Activated CD4-positive, alpha-beta T cell treated with anti-CD3 and anti-CD28 coated beads, Interleukin-2, amount 50 U/mL, for 16 hours (primary cell): Measurements from ENCODE around the gene DSC1.
"Not testable (repeated sequence)": the region's sequence is repeated elsewhere in the genome, so short reads cannot be mapped to it uniquely, and the experiment has no call there.

Source experiments
- DNase-seq: peaks from one replicate; pipeline ENCODE4 v3.0.0-alpha.2; 2020

The DSC1 gene

GRCh38 chr18:31162825-31163435 lies at the start of gene DSC1:
DSC1 (minus strand) TSS chr18:31162856; CDS start chr18:31162594, 262 bp downstream.
- no peak for DNase-seq

GRCh38 chr18:31211047-31211446 lies 48.4 kb upstream of the DSC1 start:
- no peak for DNase-seq

- DNase-seq = no peak
Observed at GRCh38 chr18:31209041-31209440, 46.4 kb upstream of the DSC1 start.

GRCh38 chr18:31207391-31207790 lies 44.7 kb upstream of the DSC1 start:
- DNase-seq = no peak

DNA sequence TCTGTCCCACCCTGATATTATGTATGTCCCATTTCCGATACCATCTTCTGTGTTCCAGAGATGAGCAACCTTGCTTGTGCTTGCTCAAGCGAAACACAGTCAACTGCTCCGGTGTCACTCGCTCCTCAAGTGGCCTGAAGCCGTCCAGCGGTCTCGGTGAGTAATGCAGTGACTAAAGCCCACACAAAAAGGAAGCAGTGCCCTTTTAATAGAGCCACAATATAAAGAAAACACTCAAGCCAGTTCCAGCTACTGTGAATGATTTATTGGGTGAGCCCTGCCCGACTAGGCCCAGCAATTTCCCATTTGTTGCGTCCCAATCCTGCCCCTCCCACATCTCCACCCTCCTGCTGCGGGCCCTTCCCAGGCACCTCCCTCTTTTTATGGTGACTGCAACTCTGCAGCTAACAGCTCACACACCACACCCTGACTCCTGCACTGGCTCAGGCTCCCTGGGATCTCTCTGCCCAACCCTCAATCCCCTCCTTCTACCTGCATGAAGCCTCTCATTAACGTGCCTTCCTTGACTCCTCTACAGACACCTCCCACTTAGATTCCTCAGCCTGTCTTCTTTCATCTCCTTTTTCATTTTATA lies 44.2 kb upstream of the DSC1 start:
- DNase-seq = no peak

- no peak for DNase-seq
Observed at GRCh38 chr18:31206071-31206470, 43.4 kb upstream of the DSC1 start.

GRCh38 chr18:31205273-31205672 lies 42.6 kb upstream of the DSC1 start:
- DNase-seq = no peak

DNA sequence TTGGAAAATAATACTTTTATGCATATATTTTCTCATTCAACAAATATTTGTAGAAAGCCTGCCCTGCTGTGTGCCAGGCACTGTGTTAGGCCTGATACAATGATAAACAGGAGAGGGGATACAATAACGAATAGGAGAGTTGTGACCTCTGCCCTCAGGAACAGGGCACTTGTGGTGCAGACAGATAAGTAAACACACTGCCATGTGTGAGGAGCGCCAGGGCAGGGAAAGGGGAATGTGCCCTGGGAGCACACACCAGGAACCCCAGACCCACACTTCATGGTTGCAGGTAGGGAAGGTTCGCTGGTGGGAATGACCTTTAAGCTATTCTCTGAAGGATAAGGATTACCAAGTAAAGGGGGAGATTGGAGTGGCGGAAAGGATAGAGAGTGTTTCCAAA lies 42.2 kb upstream of the DSC1 start:
- no peak for DNase-seq

DNA sequence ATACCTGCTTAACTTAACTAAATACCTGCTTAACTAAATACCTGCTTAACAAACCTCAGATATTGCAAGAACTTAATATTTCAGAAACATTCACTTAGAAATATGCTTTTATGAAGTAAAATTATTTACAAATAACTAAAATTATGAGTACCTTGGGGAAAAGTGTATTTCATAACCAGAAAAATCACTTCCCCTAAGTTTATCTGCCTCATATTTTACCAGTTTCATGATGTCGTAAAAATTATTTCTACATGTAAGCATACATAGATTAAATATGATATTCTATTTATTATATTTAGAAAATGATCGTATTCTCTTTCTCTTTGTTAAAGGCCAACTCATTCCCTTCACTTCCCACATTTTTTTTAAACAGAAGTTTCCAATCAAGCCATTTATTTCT lies 41.5 kb upstream of the DSC1 start:
- DNase-seq = no peak

GRCh38 chr18:31203794-31204148 lies 41.1 kb upstream of the DSC1 start:
- no peak for DNase-seq

DNA sequence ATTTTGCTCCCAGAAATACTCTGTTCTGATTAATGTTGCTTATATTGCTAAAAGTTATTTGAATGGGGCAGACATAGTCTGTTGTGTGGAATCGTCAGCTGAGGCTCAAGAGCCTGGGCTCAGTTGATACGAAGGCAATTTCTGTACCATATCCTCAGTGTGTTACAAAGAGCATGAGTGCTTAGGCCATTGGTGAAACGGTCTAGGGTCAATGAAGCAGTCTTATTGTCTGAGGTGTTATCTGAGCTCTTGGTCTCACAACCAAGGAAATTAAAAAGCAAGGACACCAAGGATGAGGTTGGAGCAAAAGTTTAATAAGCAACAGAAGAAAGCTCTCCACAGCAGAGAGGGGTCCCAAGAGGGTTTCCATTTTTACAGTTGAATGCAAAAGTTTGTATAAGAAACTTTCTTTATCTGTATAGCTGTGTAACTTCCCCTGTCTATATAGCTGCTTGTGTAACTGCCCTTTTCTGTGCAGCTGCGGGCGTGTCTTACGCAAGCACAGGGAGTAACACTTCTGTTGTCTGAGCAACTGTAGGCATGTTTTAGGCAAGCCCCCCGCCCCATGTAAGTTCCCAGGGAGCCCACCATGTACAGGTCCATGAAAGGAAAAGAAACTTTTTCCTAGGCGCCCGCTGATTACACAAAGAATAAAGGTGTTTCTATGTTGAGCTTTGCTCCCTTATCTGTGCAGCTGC lies 40.6 kb upstream of the DSC1 start:
- no peak for DNase-seq

DNA sequence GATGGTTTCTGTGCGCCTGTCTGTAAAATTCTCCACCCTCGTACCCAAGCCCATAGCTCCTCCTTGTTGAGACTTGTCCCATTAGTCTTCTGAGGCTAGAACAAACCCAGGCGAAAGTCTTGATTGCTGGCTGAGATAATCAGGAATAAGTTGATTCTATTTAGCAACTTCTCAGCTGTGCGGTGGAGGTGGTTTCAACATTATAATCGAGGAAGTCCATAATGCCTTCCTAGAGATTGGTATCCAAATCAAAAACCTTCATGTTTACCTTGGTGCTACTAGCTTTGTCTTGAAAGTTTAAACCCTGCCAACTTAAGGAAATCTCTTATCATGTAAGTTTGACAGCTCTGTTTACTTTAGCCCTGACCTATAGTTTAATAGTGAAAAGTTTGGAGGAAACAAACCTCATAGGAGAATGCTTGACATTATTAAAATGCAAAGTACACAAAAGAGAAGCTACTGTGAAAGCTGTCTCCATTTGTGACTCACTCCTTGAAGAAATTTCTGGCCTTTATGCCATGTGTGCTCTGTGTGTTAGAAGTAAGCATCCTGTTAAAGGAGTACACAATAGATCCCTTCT lies 36.6 kb upstream of the DSC1 start:
- no peak for DNase-seq

DNA sequence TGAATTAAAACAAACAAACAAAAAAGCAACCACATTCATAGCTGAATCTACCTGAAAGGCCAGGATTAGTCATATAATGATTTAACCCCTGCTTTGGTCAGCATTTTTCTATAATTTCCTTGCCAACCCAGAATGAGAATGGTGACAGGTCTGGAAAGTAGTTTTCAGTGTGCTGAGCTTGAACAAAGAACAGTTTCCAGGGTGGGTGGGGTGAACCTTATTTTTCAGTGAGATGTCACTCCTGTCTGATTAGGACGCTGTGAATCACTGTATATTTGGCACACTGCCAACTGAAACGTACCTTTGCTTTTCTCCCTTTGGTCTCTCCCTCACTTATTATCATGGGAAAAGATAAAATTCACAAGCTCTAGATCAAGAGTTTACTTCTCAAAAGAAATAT lies 35.0 kb upstream of the DSC1 start:
- DNase-seq = no peak

DNA sequence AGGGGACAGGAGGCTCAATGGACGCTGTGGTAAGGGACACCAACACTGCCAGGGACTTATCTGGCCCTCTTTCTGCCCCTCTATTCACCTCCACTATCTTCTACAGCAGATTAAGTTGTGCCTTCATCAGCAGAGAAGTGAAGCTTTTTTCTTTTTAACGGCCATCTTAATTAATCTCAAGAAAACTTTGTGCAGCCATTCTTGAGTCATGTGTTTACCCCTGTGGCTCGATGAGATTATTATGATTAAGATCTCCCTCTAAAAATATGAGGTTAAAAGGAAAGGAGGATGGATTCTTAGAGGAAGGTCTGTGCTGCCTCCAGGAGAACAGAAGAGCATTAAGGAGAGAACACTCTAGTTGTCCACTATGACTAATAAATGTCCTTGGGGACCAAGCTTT lies 32.4 kb upstream of the DSC1 start:
- DNase-seq = no peak

DNA sequence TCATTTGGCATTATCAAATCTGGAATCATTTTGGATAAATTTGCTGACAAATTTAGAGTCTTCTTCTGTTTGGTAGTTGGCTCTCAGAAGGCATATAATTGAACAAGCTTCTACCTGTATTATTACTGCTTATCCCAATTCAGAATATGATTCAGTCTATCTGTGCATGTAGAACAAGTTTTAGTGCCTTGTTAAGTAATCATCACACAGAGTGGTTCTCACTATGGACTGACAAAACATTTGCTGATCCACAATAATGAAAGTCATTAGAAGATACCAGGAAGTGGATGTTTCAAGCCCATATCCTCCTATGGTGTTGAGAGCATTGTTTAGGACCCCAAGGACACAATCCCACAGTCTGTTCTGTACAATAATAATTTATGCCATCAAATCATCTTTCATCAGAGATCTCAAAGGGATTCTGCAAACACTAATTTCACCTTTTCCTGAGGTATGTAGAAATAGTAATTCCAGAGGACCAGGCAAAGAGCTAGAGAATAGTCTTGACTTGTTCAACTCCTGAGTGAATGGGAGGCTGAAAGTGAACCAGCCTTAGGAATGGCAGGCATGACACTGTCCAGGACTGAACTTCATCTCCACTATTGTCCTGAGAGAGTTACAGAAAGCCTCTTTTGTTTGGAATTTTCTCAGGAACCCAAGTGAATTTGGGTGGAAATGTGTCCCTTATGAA lies 29.6 kb upstream of the DSC1 start:
- DNase-seq = no peak

GRCh38 chr18:31190919-31191318 lies 28.3 kb upstream of the DSC1 start:
- no peak for DNase-seq

GRCh38 chr18:31189757-31190156 lies 27.1 kb upstream of the DSC1 start:
- no peak for DNase-seq

- DNase-seq = no peak
Observed at GRCh38 chr18:31185186-31185950, 22.7 kb upstream of the DSC1 start.

GRCh38 chr18:31183302-31183701 lies 20.6 kb upstream of the DSC1 start:
- no peak for DNase-seq

GRCh38 chr18:31177369-31177768 lies 14.7 kb upstream of the DSC1 start:
- not testable (repeated sequence) for DNase-seq

DNA sequence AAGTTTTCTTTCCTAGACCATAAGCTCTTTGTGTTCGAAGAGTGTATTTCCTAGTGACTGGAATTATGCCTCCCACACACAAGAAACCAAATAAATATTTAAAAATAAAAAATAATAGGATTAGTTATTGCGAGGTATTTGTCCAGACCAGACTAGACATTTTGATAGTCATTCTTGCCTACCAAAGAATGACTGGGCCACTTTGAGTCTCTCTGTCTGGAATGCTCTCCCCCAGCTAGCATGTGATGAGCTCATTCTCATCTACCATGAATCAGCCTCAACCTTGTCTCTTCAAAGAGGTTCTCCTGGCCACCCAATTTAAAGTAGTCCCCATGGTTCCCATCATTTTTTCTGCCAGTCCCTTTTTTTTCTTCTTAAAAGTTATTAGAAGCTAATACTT lies 13.9 kb upstream of the DSC1 start:
- no peak for DNase-seq

GRCh38 chr18:31171144-31171839 lies 8.6 kb upstream of the DSC1 start:
- no peak for DNase-seq
